Hepatocyte (in vitro differentiated cells): ENCODE data around the gene VMAC. TPM values are rescaled to one million over a fixed set of nuclear protein-coding genes. Genes with fewer than 3 reads are reported as not detected.

ENCODE experiments used
- DNase-seq: peaks from one replicate; pipeline ENCODE4 v3.0.0-alpha.2; 2016; ENCODE audit warnings: low spot score
- H2AFZ ChIP-seq: fragments of 200-600 bp; sonication (generic); 2 replicates; pipeline ENCODE4 v1.6.0; 2016; ENCODE audit warnings: antibody characterized with exemption, mild to moderate bottlenecking
- H3K27ac ChIP-seq: fragments of 200-600 bp; sonication (generic); 2 replicates; pipeline ENCODE4 v1.5.1; 2016; ENCODE audit warnings: mild to moderate bottlenecking
- H3K27me3 ChIP-seq: fragments of 200-600 bp; sonication (generic); 2 replicates; pipeline ENCODE4 v1.6.1; 2016
- H3K36me3 ChIP-seq: fragments of 200-600 bp; sonication (generic); replicated peaks from 2 replicates; pipeline ENCODE4 v1.5.1; 2016; ENCODE audit warnings: low read depth; ENCODE audit not compliant: insufficient read depth
- H3K4me1 ChIP-seq: fragments of 200-600 bp; sonication (generic); 2 replicates; pipeline ENCODE4 v1.5.1; 2016; ENCODE audit warnings: mild to moderate bottlenecking, moderate library complexity; ENCODE audit not compliant: insufficient read depth
- H3K4me2 ChIP-seq: fragments of 200-600 bp; sonication (generic); 2 replicates; pipeline ENCODE4 v1.6.0; 2016
- H3K4me3 ChIP-seq: fragments of 200-600 bp; sonication (generic); 2 replicates; pipeline ENCODE4 v1.5.1; 2016; ENCODE audit warnings: mild to moderate bottlenecking
- H3K79me2 ChIP-seq: fragments of 200-600 bp; sonication (generic); 2 replicates; pipeline ENCODE4 v1.6.0; 2017; ENCODE audit warnings: mild to moderate bottlenecking
- H3K9me2 ChIP-seq: fragments of 200-600 bp; sonication (generic); replicated peaks from 2 replicates; pipeline ENCODE4 v1.6.0; 2017; ENCODE audit warnings: mild to moderate bottlenecking; ENCODE audit not compliant: insufficient read depth
- H3K9me3 ChIP-seq: fragments of 200-600 bp; sonication (generic); 2 replicates; pipeline ENCODE4 v1.5.1; 2016; ENCODE audit warnings: low read depth, mild to moderate bottlenecking
- H4K20me1 ChIP-seq: fragments of 200-600 bp; sonication (generic); 2 replicates; pipeline ENCODE4 v1.6.0; 2016; ENCODE audit warnings: mild to moderate bottlenecking; ENCODE audit not compliant: insufficient read depth, poor library complexity, severe bottlenecking
- EZH2 ChIP-seq: fragments of 200-600 bp; sonication (generic); IDR thresholded peaks from 2 replicates; pipeline ENCODE4 v1.6.1; 2016; ENCODE audit warnings: antibody characterized with exemption, mild to moderate bottlenecking, borderline replicate concordance
- EZH2phosphoT487 ChIP-seq: fragments of 200-600 bp; sonication (generic); IDR thresholded peaks from one replicate; pipeline ENCODE4 v1.6.1; 2018; ENCODE audit warnings: antibody characterized with exemption, mild to moderate bottlenecking, low read depth, moderate library complexity; ENCODE audit not compliant: unreplicated experiment, severe bottlenecking
- WGBS: methylation state at CpG from one replicate; pipeline ENCODE4 v1.1.6; 2016; ENCODE audit warnings: low lambda C conversion rate; ENCODE audit errors: missing lambda C conversion rate; 5-methylcytosine and 5-hydroxymethylcytosine counted together
- polyA plus RNA-seq: library from polyadenylated mRNA; unstranded; fragments of >200 nt; fragmentation: Nextera tagmentation; extraction: Ambion mirVana; gene quantifications from 2 replicates; pipeline ENCODE4 v1.2.1, GENCODE V29; 2016
- total RNA-seq: library from RNA; depleted of rRNA; stranded (reverse); fragments of >200 nt; gene quantifications from 2 replicates; pipeline ENCODE4 v1.2.3, GENCODE V29; 2014
- TF ChIP-seq, protein P1 (sequence below): fragments of 200-600 bp; sonication (generic); IDR thresholded peaks from 2 replicates; pipeline ENCODE4 v1.5.1; 2016; ENCODE audit warnings: antibody characterized with exemption, mild to moderate bottlenecking; ENCODE audit not compliant: poor library complexity

Gene VMAC
- total and polyA plus RNA-seq, 2 experiments from 2014 or later = 4.5 to 5.9 TPM

DNA sequence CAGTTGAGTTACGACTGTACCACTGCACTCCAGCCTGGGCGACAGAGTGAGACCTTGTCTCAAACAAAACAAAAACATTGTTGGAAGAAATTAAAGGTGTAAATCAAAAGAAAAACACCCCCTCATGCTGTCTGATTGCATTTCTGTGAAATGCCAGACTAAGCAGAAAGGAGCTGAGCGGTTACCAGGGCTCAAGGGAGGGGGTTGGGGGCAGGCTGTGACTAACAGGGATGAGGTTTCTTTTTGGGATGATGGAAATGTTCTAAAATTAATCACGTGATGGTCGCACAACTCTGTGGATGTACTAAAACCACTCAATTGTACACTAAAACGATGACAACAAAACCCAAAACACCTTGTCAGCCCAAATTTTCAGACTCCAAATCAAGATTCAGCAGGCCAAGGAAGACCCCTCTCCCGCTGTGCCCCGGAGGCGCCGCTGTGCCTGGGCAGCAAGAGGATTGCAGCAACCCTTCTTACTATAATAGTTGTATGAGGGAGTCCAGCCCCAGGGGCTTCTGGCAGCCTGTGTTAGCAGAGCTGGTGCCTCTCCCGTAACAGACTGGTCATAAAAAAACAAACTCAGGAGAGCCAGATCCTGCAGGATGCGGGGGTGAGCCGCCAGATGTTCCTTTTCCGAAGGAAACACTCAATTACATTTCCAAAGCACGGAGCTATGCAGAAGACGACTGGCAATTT lies 30.3 kb downstream of the VMAC start:
- H3K4me3 ChIP-seq = no peak overlapping the region
- H3K4me2 ChIP-seq = peak overlapping the region; percentile 46
- peaks cover 18% of the 10 kb centered on the region for H4K20me1 ChIP-seq
- no peak overlapping the region for H2AFZ ChIP-seq
- 53% methylated on average over 16 of the region's 16 CpGs for WGBS
- H3K4me1 ChIP-seq = peaks cover 25% of the 10 kb centered on the region
- peak; percentile 69 for DNase-seq
- H3K9me3 ChIP-seq = no peaks in the 10 kb centered on the region
- no peaks in the 10 kb centered on the region for H3K9me2 ChIP-seq
- TF ChIP-seq, protein P1, sequence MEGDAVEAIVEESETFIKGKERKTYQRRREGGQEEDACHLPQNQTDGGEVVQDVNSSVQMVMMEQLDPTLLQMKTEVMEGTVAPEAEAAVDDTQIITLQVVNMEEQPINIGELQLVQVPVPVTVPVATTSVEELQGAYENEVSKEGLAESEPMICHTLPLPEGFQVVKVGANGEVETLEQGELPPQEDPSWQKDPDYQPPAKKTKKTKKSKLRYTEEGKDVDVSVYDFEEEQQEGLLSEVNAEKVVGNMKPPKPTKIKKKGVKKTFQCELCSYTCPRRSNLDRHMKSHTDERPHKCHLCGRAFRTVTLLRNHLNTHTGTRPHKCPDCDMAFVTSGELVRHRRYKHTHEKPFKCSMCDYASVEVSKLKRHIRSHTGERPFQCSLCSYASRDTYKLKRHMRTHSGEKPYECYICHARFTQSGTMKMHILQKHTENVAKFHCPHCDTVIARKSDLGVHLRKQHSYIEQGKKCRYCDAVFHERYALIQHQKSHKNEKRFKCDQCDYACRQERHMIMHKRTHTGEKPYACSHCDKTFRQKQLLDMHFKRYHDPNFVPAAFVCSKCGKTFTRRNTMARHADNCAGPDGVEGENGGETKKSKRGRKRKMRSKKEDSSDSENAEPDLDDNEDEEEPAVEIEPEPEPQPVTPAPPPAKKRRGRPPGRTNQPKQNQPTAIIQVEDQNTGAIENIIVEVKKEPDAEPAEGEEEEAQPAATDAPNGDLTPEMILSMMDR = no peak
- TF ChIP-seq EZH2 (no peak), EZH2phosphoT487 (no peak)
- no peaks in the 10 kb centered on the region for H3K27me3 ChIP-seq
- no peaks in the 10 kb centered on the region for H3K36me3 ChIP-seq
- peaks cover 56% of the 10 kb centered on the region for H3K79me2 ChIP-seq
- H3K27ac ChIP-seq = peak overlapping the region; percentile 71

DNA sequence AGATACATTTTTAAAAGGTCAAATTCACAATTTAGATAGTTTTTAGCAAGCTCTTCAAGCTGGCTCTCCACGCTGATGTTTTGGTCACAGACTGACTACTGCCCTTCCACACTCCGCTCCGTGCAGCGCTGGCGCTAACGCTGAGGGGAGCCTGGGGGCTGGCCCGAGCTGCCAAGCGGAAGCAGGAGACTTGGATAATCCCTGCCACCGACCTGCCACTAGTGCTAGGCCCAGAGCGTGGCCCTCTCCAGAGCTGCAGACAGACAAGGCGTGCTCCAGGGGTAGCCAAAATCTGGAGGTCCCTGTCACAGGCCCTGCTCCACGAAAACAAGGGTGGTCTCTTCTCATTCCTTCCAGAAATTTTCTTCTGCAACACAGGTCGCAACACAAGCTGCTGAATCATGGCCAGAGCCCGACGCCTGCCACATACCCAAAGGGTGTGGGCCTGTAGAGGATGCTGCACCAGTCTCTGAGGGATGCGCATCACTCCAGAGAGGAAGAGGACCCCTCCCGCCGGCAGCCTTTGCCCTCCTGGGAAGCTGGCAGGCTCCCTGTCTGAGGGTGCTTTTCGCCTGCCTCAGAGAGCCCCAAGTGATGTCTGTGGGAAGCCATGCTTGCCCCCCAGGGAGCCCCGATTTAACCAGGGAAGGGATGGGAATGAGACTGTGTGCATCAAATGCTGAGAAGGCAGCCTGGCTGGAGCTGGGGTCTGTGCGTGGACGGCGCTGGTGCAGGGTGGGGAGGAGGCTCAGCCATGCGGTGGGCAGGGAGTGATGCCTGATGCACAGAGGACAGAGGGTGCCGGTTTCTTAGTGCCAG lies 31.0 kb downstream of the VMAC start:
- Histone ChIP-seq H3K4me2 (peak overlapping the region; percentile 46), H3K36me3 (no peaks in the 10 kb centered on the region), H3K27me3 (no peaks in the 10 kb centered on the region), H3K4me3 (no peak overlapping the region), H3K79me2 (peaks cover 63% of the 10 kb centered on the region), H3K9me2 (no peaks in the 10 kb centered on the region), H3K9me3 (no peaks in the 10 kb centered on the region), H2AFZ (no peak overlapping the region), H3K27ac (peak overlapping the region; percentile 71), H4K20me1 (peaks cover 18% of the 10 kb centered on the region), H3K4me1 (peaks cover 25% of the 10 kb centered on the region)
- no peak for DNase-seq
- WGBS = 75% methylated on average over 25 of the region's 25 CpGs
- TF ChIP-seq, protein P1 = no peak

DNA sequence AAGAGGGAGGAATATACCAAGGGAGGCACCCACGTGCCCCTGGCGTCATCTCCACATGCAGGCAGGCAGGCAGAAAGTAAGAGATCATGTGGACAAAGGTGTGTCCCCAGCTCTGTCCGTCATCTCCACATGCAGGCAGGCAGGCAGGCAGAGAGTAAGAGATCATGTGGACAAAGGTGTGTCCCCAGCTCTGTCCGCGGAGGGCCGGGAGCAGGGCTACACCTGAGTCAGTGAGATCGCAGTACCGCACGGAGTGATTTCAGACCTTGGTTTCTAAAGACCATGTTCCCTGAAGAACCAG lies 31.6 kb downstream of the VMAC start:
- Histone ChIP-seq H3K4me1 (peaks cover 25% of the 10 kb centered on the region), H4K20me1 (peaks cover 18% of the 10 kb centered on the region), H3K9me3 (no peaks in the 10 kb centered on the region), H3K27me3 (no peaks in the 10 kb centered on the region), H3K4me3 (no peak overlapping the region), H3K27ac (no peak overlapping the region), H3K4me2 (no peak overlapping the region), H3K79me2 (peaks cover 69% of the 10 kb centered on the region), H3K36me3 (no peaks in the 10 kb centered on the region), H3K9me2 (no peaks in the 10 kb centered on the region), H2AFZ (no peak overlapping the region)
- no peak for TF ChIP-seq EZH2
- TF ChIP-seq EZH2phosphoT487 = no peak
- TF ChIP-seq, protein P1 = no peak
- no peak for DNase-seq
- 89% methylated on average over 9 of the region's 9 CpGs for WGBS
